Measurements from ENCODE around the gene PASD1. TPM values are rescaled to one million over a fixed set of nuclear protein-coding genes. Genes with fewer than 3 reads are reported as not detected.

PASD1 gene
- total RNA-seq, 1 experiment from 2014 or later, result not detected

DNA sequence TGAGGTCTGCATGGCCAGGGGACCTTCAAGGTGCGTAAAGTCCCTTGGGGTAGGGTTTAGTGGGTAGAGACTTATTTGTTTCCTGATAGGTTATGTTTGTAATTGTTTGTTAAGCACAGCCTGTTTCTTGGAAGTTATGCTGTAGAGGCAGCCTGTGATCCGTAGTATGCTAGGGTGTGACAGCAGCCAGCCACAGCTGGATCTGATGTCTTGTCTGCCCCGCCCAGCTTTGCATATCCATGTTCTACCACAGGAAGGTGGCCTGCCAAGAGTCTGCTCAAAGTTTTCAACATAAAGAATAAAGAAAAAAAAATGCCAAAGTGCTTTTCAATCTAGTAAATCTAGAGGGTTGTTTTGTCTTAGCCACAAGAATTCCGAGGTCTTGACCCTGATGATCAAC lies 112.7 kb downstream of the PASD1 start:
- no peaks in the 10 kb centered on the region for H3K9me3 Mint-ChIP-seq (ENCODE audit: low read depth, unreplicated experiment)
- no peak overlapping the region for H3K4me3 Mint-ChIP-seq (ENCODE audit: low read depth, unreplicated experiment)
- H3K27me3 Mint-ChIP-seq (ENCODE audit: unreplicated experiment), result peaks cover 54% of the 10 kb centered on the region
- CTCF ChIA-PET, result no interaction called here
- no peaks in the 10 kb centered on the region for H3K4me1 Mint-ChIP-seq (ENCODE audit: low read depth, unreplicated experiment)
- H3K36me3 Mint-ChIP-seq (ENCODE audit: insufficient read depth, unreplicated experiment), result no peaks in the 10 kb centered on the region
- H3K27ac Mint-ChIP-seq (ENCODE audit: unreplicated experiment), result no peak overlapping the region
- intact Hi-C loops (cut with micrococcal nuclease; ENCODE audit: unreplicated experiment), result no loop called here
- BruUV-seq (replicated peaks), result no TSS peak
- DNase-seq, result no peak
- TF ChIP-seq, protein P1, sequence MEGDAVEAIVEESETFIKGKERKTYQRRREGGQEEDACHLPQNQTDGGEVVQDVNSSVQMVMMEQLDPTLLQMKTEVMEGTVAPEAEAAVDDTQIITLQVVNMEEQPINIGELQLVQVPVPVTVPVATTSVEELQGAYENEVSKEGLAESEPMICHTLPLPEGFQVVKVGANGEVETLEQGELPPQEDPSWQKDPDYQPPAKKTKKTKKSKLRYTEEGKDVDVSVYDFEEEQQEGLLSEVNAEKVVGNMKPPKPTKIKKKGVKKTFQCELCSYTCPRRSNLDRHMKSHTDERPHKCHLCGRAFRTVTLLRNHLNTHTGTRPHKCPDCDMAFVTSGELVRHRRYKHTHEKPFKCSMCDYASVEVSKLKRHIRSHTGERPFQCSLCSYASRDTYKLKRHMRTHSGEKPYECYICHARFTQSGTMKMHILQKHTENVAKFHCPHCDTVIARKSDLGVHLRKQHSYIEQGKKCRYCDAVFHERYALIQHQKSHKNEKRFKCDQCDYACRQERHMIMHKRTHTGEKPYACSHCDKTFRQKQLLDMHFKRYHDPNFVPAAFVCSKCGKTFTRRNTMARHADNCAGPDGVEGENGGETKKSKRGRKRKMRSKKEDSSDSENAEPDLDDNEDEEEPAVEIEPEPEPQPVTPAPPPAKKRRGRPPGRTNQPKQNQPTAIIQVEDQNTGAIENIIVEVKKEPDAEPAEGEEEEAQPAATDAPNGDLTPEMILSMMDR (IDR thresholded peaks at IDR 0.05; ENCODE audit: unreplicated experiment), result no peak

DNA sequence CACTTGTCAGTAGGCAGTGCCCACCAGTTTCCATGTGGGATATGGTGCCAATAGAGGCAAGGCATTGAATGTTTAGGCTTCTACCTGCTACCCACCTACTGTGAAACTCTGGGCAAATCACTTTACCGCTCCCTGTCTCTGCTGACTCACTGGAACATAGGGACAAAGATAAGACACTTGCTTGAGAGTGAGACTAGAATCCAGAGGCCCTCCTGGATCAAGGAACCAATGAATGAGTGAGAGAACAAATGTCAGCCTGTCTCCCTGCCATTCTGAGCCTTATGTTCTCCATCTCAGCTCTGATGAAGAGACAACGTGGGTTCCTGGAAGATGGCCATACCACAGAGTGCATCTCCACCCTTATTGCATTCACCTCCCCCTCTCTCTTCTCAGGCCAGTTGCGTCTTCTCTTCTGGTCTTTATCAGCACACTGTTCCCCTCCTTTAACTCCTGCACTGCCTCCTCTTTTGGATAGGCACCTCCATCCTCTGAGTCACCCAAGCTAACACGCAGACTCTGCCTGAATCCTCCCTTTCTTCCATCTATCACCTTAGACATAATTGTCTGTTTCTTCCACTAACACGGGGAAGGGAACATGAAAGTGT lies 116.4 kb downstream of the PASD1 start:
- Mint-ChIP-seq H3K36me3 (ENCODE audit: insufficient read depth, unreplicated experiment) (no peaks in the 10 kb centered on the region), H3K4me1 (ENCODE audit: low read depth, unreplicated experiment) (no peaks in the 10 kb centered on the region), H3K27ac (ENCODE audit: unreplicated experiment) (no peak overlapping the region), H3K9me3 (ENCODE audit: low read depth, unreplicated experiment) (no peaks in the 10 kb centered on the region), H3K27me3 (ENCODE audit: unreplicated experiment) (peaks cover 76% of the 10 kb centered on the region), H3K4me3 (ENCODE audit: low read depth, unreplicated experiment) (no peak overlapping the region)
- intact Hi-C loops (cut with micrococcal nuclease; ENCODE audit: unreplicated experiment), result no loop called here
- CTCF ChIA-PET, result interaction anchor here (1.7 kb wide), 1 partner anchor 528 kb away, joined by 6 read pairs; no protein-coding TSS in a partner anchor
- no TSS peak for BruUV-seq (replicated peaks)
- TF ChIP-seq, protein P1 (IDR thresholded peaks at IDR 0.05; ENCODE audit: unreplicated experiment), result no peak
- no peak for DNase-seq

DNA sequence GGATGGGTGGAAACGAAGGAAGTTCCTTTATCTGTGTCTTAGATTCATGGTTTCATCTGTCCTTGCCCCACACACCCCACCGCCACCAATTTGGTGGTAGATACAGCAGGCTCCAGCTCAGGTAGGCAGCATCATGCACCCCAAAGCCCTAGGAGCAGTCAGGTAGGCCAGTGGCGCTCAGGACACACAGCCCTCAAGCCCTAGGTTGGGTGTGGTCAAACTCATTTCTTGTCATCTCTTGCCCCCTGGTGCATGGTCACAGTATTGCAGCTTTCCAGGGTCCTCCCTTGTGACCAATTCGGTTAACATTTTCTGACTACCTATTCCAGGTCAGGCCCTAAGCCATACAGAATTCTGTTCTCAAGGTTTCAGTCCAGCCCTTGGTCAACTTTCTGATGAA lies 117.3 kb downstream of the PASD1 start:
- BruUV-seq (replicated peaks), result no TSS peak
- peak; percentile 70 for DNase-seq
- H3K9me3 Mint-ChIP-seq (ENCODE audit: low read depth, unreplicated experiment), result no peaks in the 10 kb centered on the region
- no peak overlapping the region for H3K4me3 Mint-ChIP-seq (ENCODE audit: low read depth, unreplicated experiment)
- CTCF ChIA-PET, result interaction anchor here (0.6 to 1.7 kb wide), 2 partner anchors 529 to 542 kb away, joined by 4 to 6 read pairs; no protein-coding TSS in a partner anchor
- no peaks in the 10 kb centered on the region for H3K4me1 Mint-ChIP-seq (ENCODE audit: low read depth, unreplicated experiment)
- H3K36me3 Mint-ChIP-seq (ENCODE audit: insufficient read depth, unreplicated experiment), result no peaks in the 10 kb centered on the region
- H3K27me3 Mint-ChIP-seq (ENCODE audit: unreplicated experiment), result peaks cover 72% of the 10 kb centered on the region
- intact Hi-C loops (cut with micrococcal nuclease; ENCODE audit: unreplicated experiment), result loop anchor here (1.0 kb wide), 2 partner anchors 175 to 530 kb away; no protein-coding TSS in a partner anchor
- TF ChIP-seq, protein P1 (IDR thresholded peaks at IDR 0.05; ENCODE audit: unreplicated experiment), result peak; percentile 44
- H3K27ac Mint-ChIP-seq (ENCODE audit: unreplicated experiment), result no peak overlapping the region

DNA sequence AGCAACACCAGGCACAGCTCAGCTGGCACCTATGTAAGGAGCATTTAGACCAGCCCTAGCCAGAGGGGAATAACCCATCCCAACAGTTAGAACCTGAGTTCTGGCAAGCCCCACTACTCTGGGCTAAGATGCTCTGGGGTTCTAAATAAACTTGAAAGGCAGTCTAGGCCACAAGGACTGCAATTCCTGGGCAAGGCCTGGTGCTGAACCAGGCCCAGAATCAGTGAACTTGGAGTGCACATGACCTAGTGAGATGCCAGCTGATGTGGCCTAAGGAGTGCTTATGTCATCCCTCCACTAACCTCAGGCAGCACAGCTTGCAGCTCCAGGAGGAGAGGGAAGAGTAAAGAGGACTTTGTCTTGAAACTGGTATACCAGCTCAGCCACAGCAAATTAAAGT lies 124.2 kb downstream of the PASD1 start:
- no TSS peak for BruUV-seq (replicated peaks)
- CTCF ChIA-PET, result no interaction called here
- Mint-ChIP-seq H3K36me3 (ENCODE audit: insufficient read depth, unreplicated experiment) (no peaks in the 10 kb centered on the region), H3K27ac (ENCODE audit: unreplicated experiment) (no peak overlapping the region), H3K9me3 (ENCODE audit: low read depth, unreplicated experiment) (no peaks in the 10 kb centered on the region), H3K4me3 (ENCODE audit: low read depth, unreplicated experiment) (no peak overlapping the region), H3K4me1 (ENCODE audit: low read depth, unreplicated experiment) (no peaks in the 10 kb centered on the region), H3K27me3 (ENCODE audit: unreplicated experiment) (peaks cover 24% of the 10 kb centered on the region)
- intact Hi-C loops (cut with micrococcal nuclease; ENCODE audit: unreplicated experiment), result no loop called here
- TF ChIP-seq, protein P1 (IDR thresholded peaks at IDR 0.05; ENCODE audit: unreplicated experiment), result no peak
- DNase-seq, result no peak

Measured in Calu3 (cell line).